DOHH2 (cell line): ENCODE results near the gene ADGRB3.

ENCODE experiments used
- H3F3A ChIP-seq: fragments of 200-600 bp; sonication (generic), shearing (Covaris generic); 2 replicates; pipeline ENCODE4 v1.6.0; 2016; ENCODE audit warnings: antibody characterized with exemption, mild to moderate bottlenecking; ENCODE audit not compliant: control insufficient read depth, insufficient read depth
- H3K27ac ChIP-seq: fragments of 200-600 bp; sonication (generic); 2 replicates; pipeline ENCODE4 v1.5.1; 2014; ENCODE audit warnings: low read depth, mild to moderate bottlenecking, low read length, moderate library complexity
- H3K27me3 ChIP-seq: fragments of 200-600 bp; sonication (generic); 2 replicates; pipeline ENCODE4 v1.6.1; 2014; ENCODE audit warnings: mild to moderate bottlenecking, low read length, mixed read lengths; ENCODE audit not compliant: control insufficient read depth
- H3K36me3 ChIP-seq: fragments of 200-600 bp; sonication (generic); 2 replicates; pipeline ENCODE4 v1.6.1; 2014; ENCODE audit warnings: mild to moderate bottlenecking, low read length, moderate library complexity, mixed read lengths; ENCODE audit not compliant: control insufficient read depth
- H3K4me1 ChIP-seq: fragments of 200-600 bp; sonication (generic); 2 replicates; pipeline ENCODE4 v1.6.1; 2014; ENCODE audit warnings: mild to moderate bottlenecking, low read length, mixed read lengths; ENCODE audit not compliant: control insufficient read depth
- H3K4me2 ChIP-seq: fragments of 200-600 bp; sonication (generic); 2 replicates; pipeline ENCODE4 v1.6.0; 2014; ENCODE audit warnings: mild to moderate bottlenecking, low read length, moderate library complexity
- H3K4me3 ChIP-seq: fragments of 200-600 bp; sonication (generic); 2 replicates; pipeline ENCODE4 v1.5.1; 2014; ENCODE audit warnings: mild to moderate bottlenecking, low read length, mixed read lengths
- H3K79me2 ChIP-seq: fragments of 200-600 bp; sonication (generic); 2 replicates; pipeline ENCODE4 v1.6.1; 2014; ENCODE audit warnings: mild to moderate bottlenecking, low read length, mixed read lengths; ENCODE audit not compliant: control insufficient read depth
- H3K9me2 ChIP-seq: fragments of 200-600 bp; sonication (generic); replicated peaks from 2 replicates; pipeline ENCODE4 v1.6.1; 2014; ENCODE audit warnings: mild to moderate bottlenecking, low read length, mixed read lengths; ENCODE audit not compliant: control insufficient read depth
- H3K9me3 ChIP-seq: fragments of 200-600 bp; sonication (generic); 2 replicates; pipeline ENCODE4 v1.6.1; 2014; ENCODE audit warnings: antibody characterized with exemption, low read length, mixed read lengths; ENCODE audit not compliant: control insufficient read depth, insufficient read depth
- H4K20me1 ChIP-seq: fragments of 200-600 bp; sonication (generic); 2 replicates; pipeline ENCODE4 v1.6.0; 2014; ENCODE audit warnings: low read depth, mild to moderate bottlenecking, antibody characterized with exemption, low read length, moderate library complexity; ENCODE audit not compliant: control insufficient read depth, insufficient read depth
- CTCF ChIP-seq: fragments of 200-600 bp; sonication (generic); IDR thresholded peaks from one replicate; pipeline ENCODE4 v1.5.1; 2014; ENCODE audit warnings: antibody characterized with exemption, mild to moderate bottlenecking, low read depth, low read length; ENCODE audit not compliant: poor library complexity, severe bottlenecking
- EZH2phosphoT487 ChIP-seq: fragments of 200-600 bp; sonication (generic); IDR thresholded peaks from 2 replicates; pipeline ENCODE4 v1.6.1; 2017; ENCODE audit warnings: borderline replicate concordance, mild to moderate bottlenecking, antibody characterized with exemption, low read length, moderate library complexity, mixed read lengths

The ADGRB3 gene

GRCh38 chr6:68718385-68719073 is 83.4 kb downstream of the ADGRB3 start:
- Histone ChIP-seq H3K4me1 (no peaks in the 10 kb centered on the region), H3F3A (no peaks in the 10 kb centered on the region), H3K4me2 (no peak overlapping the region), H3K36me3 (no peaks in the 10 kb centered on the region), H4K20me1 (no peaks in the 10 kb centered on the region), H3K27me3 (no peaks in the 10 kb centered on the region), H3K9me3 (no peaks in the 10 kb centered on the region), H3K4me3 (no peak overlapping the region), H3K79me2 (no peaks in the 10 kb centered on the region), H3K9me2 (no peaks in the 10 kb centered on the region), H3K27ac (no peak overlapping the region)
- TF ChIP-seq CTCF = no peak
- no peak for TF ChIP-seq EZH2phosphoT487

DNA sequence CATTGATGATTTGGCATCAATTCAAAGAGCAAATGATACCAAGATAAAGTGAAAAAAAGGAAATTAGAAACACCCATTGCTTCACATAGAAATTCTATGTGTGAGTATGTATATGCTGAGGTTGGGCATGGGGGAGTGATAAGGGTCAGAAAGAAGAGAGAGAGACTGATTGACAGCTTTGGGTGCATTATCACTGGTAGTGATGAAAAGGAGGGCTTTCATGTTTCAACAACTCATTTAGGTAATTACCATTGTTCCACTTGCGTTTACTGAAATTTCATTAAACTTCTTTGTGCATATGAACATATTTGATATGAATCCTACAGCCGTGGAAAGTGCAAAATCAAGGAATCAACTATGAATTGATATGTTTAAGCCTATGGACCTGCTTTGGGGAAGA is 84.7 kb downstream of the ADGRB3 start:
- Histone ChIP-seq H4K20me1 (no peaks in the 10 kb centered on the region), H3K9me2 (no peaks in the 10 kb centered on the region), H3F3A (no peaks in the 10 kb centered on the region), H3K79me2 (no peaks in the 10 kb centered on the region), H3K4me1 (no peaks in the 10 kb centered on the region), H3K4me2 (no peak overlapping the region), H3K9me3 (no peaks in the 10 kb centered on the region), H3K27ac (no peak overlapping the region), H3K4me3 (no peak overlapping the region), H3K36me3 (no peaks in the 10 kb centered on the region), H3K27me3 (no peaks in the 10 kb centered on the region)
- no peak for TF ChIP-seq CTCF
- no peak for TF ChIP-seq EZH2phosphoT487

DNA sequence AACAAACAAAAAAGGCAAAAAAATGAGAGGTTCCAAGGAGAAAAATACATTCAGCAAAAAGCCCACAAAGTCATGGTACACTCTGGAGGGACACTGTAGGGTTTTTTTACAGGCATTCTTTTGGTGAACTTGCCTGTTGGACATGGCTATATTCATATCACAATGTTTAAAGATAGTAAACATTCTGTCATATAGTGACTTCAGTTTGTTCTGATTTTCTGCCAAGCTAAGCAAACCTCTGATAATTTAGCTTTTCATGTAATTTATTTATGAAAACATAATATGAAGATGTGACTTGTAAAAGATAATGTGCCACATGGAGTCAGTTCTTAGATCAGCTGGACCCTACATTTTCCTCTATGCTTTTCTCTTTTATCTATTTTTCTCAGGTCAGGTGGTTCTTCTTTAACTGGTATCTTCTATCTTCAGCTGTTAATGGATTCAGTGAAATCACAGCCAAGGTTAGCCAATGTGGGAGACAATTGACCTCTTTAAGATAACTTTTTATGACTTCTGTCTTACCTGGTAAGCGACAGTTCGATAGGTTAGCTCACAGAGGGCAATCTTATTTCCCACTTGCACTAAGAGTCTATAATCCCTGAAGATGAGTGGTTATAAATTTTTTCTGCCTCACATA is 87.9 kb downstream of the ADGRB3 start:
- Histone ChIP-seq H3K9me2 (no peaks in the 10 kb centered on the region), H3F3A (no peaks in the 10 kb centered on the region), H3K79me2 (no peaks in the 10 kb centered on the region), H4K20me1 (no peaks in the 10 kb centered on the region), H3K4me3 (no peak overlapping the region), H3K4me1 (no peaks in the 10 kb centered on the region), H3K4me2 (no peak overlapping the region), H3K27me3 (no peaks in the 10 kb centered on the region), H3K9me3 (no peaks in the 10 kb centered on the region), H3K36me3 (no peaks in the 10 kb centered on the region), H3K27ac (no peak overlapping the region)
- TF ChIP-seq EZH2phosphoT487 (no peak), CTCF (no peak)
